Activated naive CD4-positive, alpha-beta T cell (primary cell): ENCODE data around the gene NT5C3A.
"Not testable (repeated sequence)": the region's sequence is repeated elsewhere in the genome, so short reads cannot be mapped to it uniquely, and the experiment has no call there.

Source experiments
- DNase-seq, 4 experiments: peaks; one replicate each; lab custom pipeline; 2025; lab: John Stamatoyannopoulos, UW

Gene NT5C3A

GRCh38 chr7:33041631-33042428 lies 20.7 kb downstream of the NT5C3A start:
- DNase-seq: no peak

- peak in 2 of 4 experiments; percentile 27 to 31 for DNase-seq
Observed at GRCh38 chr7:33040803-33041516, 21.6 kb downstream of the NT5C3A start.

- DNase-seq: no peak
Observed at GRCh38 chr7:33039903-33040292, 22.7 kb downstream of the NT5C3A start.

GRCh38 chr7:33039257-33039902 lies 23.2 kb downstream of the NT5C3A start:
- DNase-seq: no peak

GRCh38 chr7:33038639-33039038 lies 23.9 kb downstream of the NT5C3A start:
- no peak for DNase-seq

- DNase-seq: no peak
Observed at GRCh38 chr7:33035776-33036175, 26.8 kb downstream of the NT5C3A start.

GRCh38 chr7:33024189-33024757 lies 38.3 kb downstream of the NT5C3A start:
- DNase-seq: no peak

- DNase-seq: no peak
Observed at GRCh38 chr7:33012364-33012763, 50.2 kb downstream of the NT5C3A start.

GRCh38 chr7:33009734-33010133 lies 52.8 kb downstream of the NT5C3A start:
- DNase-seq: no peak

- DNase-seq: not testable (repeated sequence)
Observed at GRCh38 chr7:33005690-33006089, 56.9 kb downstream of the NT5C3A start.

GRCh38 chr7:33005193-33005592 lies 57.4 kb downstream of the NT5C3A start:
- DNase-seq: not testable (repeated sequence)

GRCh38 chr7:33004104-33004616 lies 58.4 kb downstream of the NT5C3A start:
- not testable (repeated sequence) for DNase-seq

- DNase-seq: not testable (repeated sequence)
Observed at GRCh38 chr7:33003111-33003510, 59.5 kb downstream of the NT5C3A start.

GRCh38 chr7:32999380-32999779 lies 63.2 kb downstream of the NT5C3A start:
- not testable (repeated sequence) for DNase-seq

GRCh38 chr7:32998361-32999171 lies 64.0 kb downstream of the NT5C3A start:
- not testable (repeated sequence) for DNase-seq

GRCh38 chr7:32997956-32998355 lies 64.6 kb downstream of the NT5C3A start:
- DNase-seq: not testable (repeated sequence)

- DNase-seq: not testable (repeated sequence)
Observed at GRCh38 chr7:32992750-32993149, 69.8 kb downstream of the NT5C3A start.

- DNase-seq: not testable (repeated sequence)
Observed at GRCh38 chr7:32991975-32992700, 70.4 kb downstream of the NT5C3A start.

- not testable (repeated sequence) for DNase-seq
Observed at GRCh38 chr7:32991068-32991585, 71.4 kb downstream of the NT5C3A start.

- not testable (repeated sequence) for DNase-seq
Observed at GRCh38 chr7:32988148-32988547, 74.4 kb downstream of the NT5C3A start.
